Skin epidermis (tissue), 12 donors: Measurements from ENCODE around the gene SYCP2L.
A peak's percentile ranks its signal among the peaks of the same experiment; 100 is the strongest.
"Not testable (repeated sequence)": the region's sequence is repeated elsewhere in the genome, so short reads cannot be mapped to it uniquely, and the experiment has no call there.

Source experiments
- H3K27ac ChIP-seq, 21 experiments: fragments of 200-600 bp; sonication (generic) in 11 of 21; one replicate each; pipeline ENCODE4 v1.5.0; 2020; ENCODE audit warnings: mild to moderate bottlenecking in 3 of 21, inconsistent platforms in 2 of 21, moderate library complexity in 2 of 21
- H3K4me3 ChIP-seq, 7 experiments: fragments of 200-600 bp; sonication (generic) in 2 of 7; one replicate each; pipeline ENCODE4 v1.5.0; 2020; ENCODE audit warnings: inconsistent platforms in 2 of 7, mild to moderate bottlenecking in 2 of 7, moderate library complexity in 1 of 7

Gene SYCP2L

DNA sequence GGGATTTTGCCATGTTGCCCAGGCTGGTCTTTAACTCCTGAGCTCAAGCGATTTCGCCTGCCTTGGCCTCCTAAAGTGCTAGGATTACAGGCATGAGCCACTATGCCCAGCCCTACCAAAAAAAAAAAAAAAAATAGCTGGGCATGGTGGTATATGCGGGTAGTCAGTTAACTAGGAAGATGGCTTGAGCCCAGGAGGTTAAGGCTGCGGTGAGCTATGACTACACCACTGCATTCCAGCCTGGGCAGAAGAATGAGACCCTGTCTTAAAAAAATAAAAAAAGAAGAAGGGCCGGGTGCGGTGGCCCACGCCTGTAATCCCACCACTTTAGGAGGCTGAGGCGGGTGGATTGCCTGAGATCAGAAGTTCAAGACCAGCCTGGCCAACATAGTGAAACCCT is 107.0 kb downstream of the SYCP2L start:
- no peak overlapping the region for H3K27ac ChIP-seq
- no peak overlapping the region for H3K4me3 ChIP-seq

GRCh38 chr6:10995114-10995707 is 108.4 kb downstream of the SYCP2L start:
- H3K27ac ChIP-seq = no peak overlapping the region
- H3K4me3 ChIP-seq = no peak overlapping the region

DNA sequence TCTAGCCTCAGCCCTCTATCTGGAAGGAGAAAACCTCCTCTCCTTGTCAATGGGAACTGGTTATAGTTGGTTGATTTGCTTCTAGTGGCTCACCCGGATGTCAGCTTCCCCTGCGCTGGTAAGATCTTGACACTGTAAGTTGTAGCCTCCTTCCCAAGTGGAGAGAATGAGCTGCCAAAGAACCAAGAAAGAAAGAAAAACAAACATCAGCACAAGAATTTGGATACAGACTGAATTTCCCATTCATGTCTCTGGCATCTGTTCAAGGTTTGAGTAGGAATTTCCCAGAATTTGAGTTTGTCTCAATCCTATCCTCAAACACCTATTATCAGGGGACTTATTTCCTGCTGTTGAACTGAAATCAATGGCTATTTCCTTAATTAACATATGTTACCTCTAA is 113.1 kb downstream of the SYCP2L start:
- no peak overlapping the region for H3K4me3 ChIP-seq
- H3K27ac ChIP-seq = no peak overlapping the region

- H3K27ac ChIP-seq = no peak overlapping the region
- no peak overlapping the region for H3K4me3 ChIP-seq
These were observed 115.3 kb downstream of the SYCP2L start for GRCh38 chr6:11002176-11002575.

GRCh38 chr6:11003297-11003696 is 116.4 kb downstream of the SYCP2L start:
- H3K27ac ChIP-seq, H3K4me3 ChIP-seq: not testable (repeated sequence)

DNA sequence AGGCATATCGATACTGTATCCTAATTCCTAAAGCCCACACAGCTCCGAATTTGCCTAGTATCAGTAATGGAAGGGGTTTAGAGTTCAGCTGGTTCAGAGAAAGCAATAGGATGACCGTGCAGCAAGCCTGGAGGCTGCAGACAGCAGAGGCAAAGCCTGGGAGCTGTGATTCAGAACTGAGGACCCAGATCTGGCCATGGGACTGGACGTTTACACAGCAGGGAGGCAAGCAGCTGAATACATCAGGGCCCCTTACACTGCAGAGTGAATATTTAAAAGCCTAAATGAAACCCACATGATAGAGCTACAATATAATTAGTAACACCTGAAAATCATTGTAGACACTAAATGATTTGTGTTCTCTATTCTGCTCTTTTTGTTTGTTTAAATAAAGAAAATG is 119.2 kb downstream of the SYCP2L start:
- Histone ChIP-seq H3K4me3 (no peak overlapping the region), H3K27ac (no peak overlapping the region)

DNA sequence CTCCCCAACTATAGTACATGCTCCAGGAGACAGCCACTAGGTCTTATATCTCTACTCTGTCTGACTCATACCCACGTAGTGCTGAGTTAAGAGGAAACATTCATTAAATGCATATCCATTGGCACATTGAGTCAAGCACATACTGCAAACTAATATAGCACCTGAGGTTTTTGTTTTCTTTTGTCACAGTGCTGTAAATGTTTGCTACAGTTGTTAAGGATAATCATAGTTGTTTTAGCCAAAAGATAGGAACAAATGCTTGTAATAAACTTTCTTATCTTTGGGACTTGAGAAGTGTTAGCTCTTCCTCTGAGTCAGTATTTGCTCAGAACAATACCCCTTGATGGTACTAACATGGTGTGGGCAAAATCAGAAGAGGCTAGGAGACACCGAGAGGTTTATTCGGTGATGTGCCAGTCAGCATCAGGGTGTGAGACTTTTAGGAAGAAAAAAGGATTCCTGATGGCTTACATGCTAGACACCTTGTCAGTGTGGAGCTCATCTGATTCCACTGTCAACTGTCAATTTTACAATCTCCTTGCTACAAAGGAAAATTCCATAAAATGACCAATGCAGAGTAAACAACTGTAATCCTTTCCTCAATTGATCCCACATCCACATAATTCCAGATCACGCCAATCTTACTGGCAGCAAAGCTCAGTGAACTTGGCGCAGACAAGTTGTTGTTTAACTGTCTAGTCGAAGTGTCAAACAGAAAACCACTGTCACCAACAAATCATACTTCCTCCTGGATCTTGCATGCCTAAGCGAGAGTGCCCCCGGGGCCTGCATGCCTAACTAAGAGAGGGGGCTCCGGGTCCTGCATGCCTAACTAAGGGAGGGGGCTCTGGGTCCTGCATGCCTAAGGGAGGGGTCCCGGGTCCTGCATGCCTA is 121.1 kb downstream of the SYCP2L start:
- Histone ChIP-seq H3K4me3 (no peak overlapping the region), H3K27ac (peak overlapping the region in 4 of 21 experiments; percentile 5 to 26 (median 15))

- Histone ChIP-seq H3K4me3 (no peak overlapping the region), H3K27ac (peak overlapping the region in 2 of 21 experiments; percentile 5 to 13)
These were observed 122.0 kb downstream of the SYCP2L start for GRCh38 chr6:11008821-11009220.

DNA sequence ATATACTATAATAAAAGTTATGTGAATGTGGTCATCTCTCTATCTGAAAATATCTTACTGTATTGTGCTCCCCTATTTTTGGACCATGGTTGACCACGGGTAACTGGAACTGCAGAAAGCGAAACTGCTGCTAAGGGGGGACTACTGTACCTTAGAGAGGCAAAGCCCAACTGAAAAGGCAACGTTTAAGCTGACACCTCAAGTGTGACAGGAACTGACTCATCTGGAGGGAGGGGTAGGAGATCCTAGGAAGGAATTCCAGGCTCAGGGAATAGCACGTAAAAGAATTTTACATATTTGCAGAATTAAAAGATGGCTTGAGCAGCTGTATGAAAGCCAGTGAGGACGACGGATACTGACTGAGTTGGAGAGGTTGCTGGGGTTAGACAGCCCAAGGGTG is 122.5 kb downstream of the SYCP2L start:
- no peak overlapping the region for H3K27ac ChIP-seq

DNA sequence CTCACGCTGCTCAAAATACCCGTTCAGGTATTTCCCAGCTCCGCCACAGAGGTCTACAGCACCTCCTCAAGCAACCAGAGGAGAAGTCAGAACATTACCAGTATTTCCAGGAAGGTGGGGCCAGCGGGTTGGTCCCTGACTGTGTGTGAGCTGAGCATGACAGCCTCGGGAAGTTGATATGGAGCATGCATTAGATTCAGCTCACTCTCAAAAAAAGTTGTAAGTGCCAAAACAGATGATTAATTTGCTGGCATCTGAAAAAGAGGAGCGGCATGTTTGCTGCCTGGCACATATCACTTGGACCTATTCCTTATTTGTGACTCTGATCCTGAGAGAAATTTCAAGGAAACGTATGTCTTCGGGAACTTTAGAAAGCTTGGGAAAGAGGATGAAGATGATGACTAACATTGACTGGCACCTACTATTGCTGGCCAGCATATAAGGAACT is 125.0 kb downstream of the SYCP2L start:
- Histone ChIP-seq H3K4me3 (no peak overlapping the region), H3K27ac (no peak overlapping the region)

More for the DNA sequence above, 122.5 kb downstream of the SYCP2L start:
- no peak overlapping the region for H3K4me3 ChIP-seq

- Histone ChIP-seq H3K4me3 (no peak overlapping the region), H3K27ac (no peak overlapping the region)
These were observed 125.5 kb downstream of the SYCP2L start for GRCh38 chr6:11012295-11012754.

DNA sequence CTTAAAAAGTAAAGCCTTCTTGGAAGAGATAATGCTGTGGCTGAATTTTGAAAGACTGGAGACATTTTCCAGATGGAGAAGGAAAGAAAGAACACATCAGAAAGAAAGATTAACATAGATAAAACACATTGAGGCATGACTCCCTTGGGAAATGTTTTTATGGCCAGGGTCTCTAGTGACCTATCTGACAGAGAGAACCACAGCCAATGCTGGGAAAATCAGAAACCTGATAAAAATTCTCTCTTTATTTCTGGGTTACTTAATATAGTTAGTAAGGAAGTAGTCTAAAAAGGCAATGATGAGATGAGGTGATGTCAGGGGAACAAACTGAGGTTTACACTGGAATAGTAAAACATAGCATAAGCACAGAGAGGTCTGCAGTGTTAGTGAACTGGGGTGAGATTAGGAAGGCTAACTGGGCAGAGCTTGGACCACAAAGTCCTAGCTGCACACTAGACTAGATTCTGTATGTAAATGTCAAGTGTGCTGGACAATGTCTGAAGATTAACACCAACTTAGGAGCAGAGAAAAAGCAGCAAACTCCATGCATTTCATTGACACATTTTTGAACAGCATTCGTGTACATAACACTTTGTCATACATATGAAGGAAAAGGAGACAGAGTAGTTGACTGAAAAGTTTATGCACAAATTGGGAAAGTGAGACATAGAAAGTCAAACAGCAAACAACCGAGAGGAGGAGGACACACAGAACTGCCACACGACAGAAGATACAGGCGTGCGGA is 126.3 kb downstream of the SYCP2L start:
- Histone ChIP-seq H3K4me3 (no peak overlapping the region), H3K27ac (no peak overlapping the region)

DNA sequence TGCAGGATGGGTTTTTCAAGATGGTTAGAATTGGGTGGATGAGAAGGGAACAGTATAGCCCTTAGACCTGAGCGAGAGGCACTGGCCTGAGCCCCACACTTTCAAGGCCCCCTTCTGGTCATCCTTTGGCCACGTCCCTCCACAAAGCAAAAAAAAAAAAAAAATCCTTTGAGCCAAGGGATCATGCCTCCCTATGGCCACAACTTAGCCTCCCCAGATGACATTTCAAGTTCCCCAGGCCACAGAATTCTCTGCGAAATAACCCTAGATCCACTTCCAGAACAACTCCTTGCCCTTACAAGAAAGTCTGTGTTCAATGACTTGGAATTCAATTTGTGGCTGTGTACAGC is 126.8 kb downstream of the SYCP2L start:
- Histone ChIP-seq H3K4me3 (no peak overlapping the region), H3K27ac (no peak overlapping the region)

GRCh38 chr6:11015102-11015501 is 128.2 kb downstream of the SYCP2L start:
- no peak overlapping the region for H3K27ac ChIP-seq
- no peak overlapping the region for H3K4me3 ChIP-seq

DNA sequence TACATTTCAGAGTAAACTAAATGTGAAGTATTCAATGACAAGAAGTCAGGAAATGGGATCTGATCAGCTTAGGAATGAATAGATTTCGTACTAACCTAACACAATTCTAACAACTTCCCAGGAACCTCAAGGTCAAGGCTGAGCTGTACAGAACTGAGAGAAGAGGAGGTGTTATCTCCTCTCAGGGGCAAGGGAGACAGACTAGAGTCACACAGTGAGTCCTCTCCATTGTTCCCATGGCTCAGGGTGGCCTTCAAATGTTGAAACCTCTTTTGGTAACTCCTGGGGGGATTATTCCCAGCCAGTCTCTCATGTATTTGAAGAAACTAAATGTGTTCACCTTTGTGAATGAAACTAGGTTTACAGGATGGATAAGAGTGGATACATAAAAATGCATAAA is 129.6 kb downstream of the SYCP2L start:
- Histone ChIP-seq H3K27ac (no peak overlapping the region), H3K4me3 (no peak overlapping the region)

DNA sequence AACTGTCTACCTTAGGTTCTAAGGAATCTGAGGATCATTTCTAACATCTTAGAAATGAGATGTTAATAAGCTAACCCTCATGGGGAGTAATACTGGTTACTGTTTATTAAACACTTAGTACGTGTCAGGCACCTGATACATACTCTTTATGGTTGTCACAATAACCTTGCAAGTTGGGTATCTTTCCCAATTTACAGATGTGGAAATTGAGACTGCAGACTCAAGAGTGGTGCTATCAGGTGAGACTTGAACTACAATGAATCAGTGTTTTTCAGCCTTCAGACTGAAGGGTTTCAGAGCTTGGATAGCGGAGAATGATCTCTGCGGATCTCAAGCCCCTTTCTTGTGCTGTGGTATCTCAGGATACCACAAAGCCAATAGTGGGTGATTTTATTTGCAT is 130.2 kb downstream of the SYCP2L start:
- H3K27ac ChIP-seq = no peak overlapping the region
- H3K4me3 ChIP-seq = no peak overlapping the region

DNA sequence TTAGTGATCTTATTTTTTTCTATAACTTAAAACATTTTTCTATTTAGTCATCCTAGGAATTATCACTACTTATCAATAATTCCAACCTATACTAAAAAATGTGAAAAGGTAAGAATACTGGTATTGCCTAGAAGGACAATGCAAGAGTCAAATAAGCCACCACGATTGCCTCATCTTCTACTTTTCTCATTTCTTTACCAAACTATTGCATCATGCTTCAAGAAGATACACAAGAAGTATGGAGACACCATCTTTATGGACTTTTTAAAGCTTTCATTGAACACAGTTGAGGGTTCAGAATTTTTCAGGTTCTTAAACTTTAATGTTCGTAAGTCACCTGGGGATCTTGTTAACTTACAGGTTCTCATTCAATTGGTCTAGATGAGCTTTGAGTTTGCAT is 131.4 kb downstream of the SYCP2L start:
- no peak overlapping the region for H3K4me3 ChIP-seq
- no peak overlapping the region for H3K27ac ChIP-seq

- H3K4me3 ChIP-seq = no peak overlapping the region
- no peak overlapping the region for H3K27ac ChIP-seq
These were observed 134.2 kb downstream of the SYCP2L start for GRCh38 chr6:11021003-11021402.

GRCh38 chr6:11021714-11022113 is 134.9 kb downstream of the SYCP2L start:
- H3K27ac ChIP-seq = no peak overlapping the region
- H3K4me3 ChIP-seq = no peak overlapping the region

GRCh38 chr6:11023032-11023431 is 136.2 kb downstream of the SYCP2L start:
- H3K27ac ChIP-seq = no peak overlapping the region
- H3K4me3 ChIP-seq = no peak overlapping the region
